Measurements from ENCODE around the gene EML6.
"Not testable (repeated sequence)": the region's sequence is repeated elsewhere in the genome, so short reads cannot be mapped to it uniquely, and the experiment has no call there.

The EML6 gene

GRCh38 chr2:54853616-54854310 is 130.3 kb downstream of the EML6 start:
- DNase-seq: no peak

GRCh38 chr2:54855434-54855833 is 132.0 kb downstream of the EML6 start:
- DNase-seq: no peak

GRCh38 chr2:54858021-54858681 is 134.7 kb downstream of the EML6 start:
- no peak for DNase-seq

- no peak for DNase-seq
Observed at GRCh38 chr2:54859416-54859815, 136.0 kb downstream of the EML6 start.

GRCh38 chr2:54859997-54860701 is 136.7 kb downstream of the EML6 start:
- DNase-seq: no peak

- DNase-seq: no peak
Observed at GRCh38 chr2:54862229-54862628, 138.8 kb downstream of the EML6 start.

GRCh38 chr2:54862742-54863141 is 139.3 kb downstream of the EML6 start:
- DNase-seq: no peak

- DNase-seq: no peak
Observed at GRCh38 chr2:54863660-54864059, 140.2 kb downstream of the EML6 start.

- no peak for DNase-seq
Observed at GRCh38 chr2:54864096-54864495, 140.6 kb downstream of the EML6 start.

- no peak for DNase-seq
Observed at GRCh38 chr2:54864727-54865126, 141.3 kb downstream of the EML6 start.

GRCh38 chr2:54866179-54866578 is 142.7 kb downstream of the EML6 start:
- no peak for DNase-seq

- no peak for DNase-seq
Observed at GRCh38 chr2:54866868-54867267, 143.4 kb downstream of the EML6 start.

GRCh38 chr2:54867457-54867856 is 144.0 kb downstream of the EML6 start:
- DNase-seq: no peak

- no peak for DNase-seq
Observed at GRCh38 chr2:54871457-54872107, 148.1 kb downstream of the EML6 start.

GRCh38 chr2:54872780-54873179 is 149.3 kb downstream of the EML6 start:
- DNase-seq: no peak

GRCh38 chr2:54873236-54873635 is 149.8 kb downstream of the EML6 start:
- DNase-seq: not testable (repeated sequence)

GRCh38 chr2:54876764-54877163 is 153.3 kb downstream of the EML6 start:
- DNase-seq: no peak

- no peak for DNase-seq
Observed at GRCh38 chr2:54878182-54878581, 154.7 kb downstream of the EML6 start.

GRCh38 chr2:54879032-54879431 is 155.6 kb downstream of the EML6 start:
- DNase-seq: no peak

- DNase-seq: no peak
Observed at GRCh38 chr2:54879598-54880332, 156.3 kb downstream of the EML6 start.

GRCh38 chr2:54880428-54880827 is 157.0 kb downstream of the EML6 start:
- DNase-seq: no peak

- no peak for DNase-seq
Observed at GRCh38 chr2:54881759-54882158, 158.3 kb downstream of the EML6 start.

- no peak for DNase-seq
Observed at GRCh38 chr2:54885891-54886290, 162.4 kb downstream of the EML6 start.
